GM12878 (cell line): ENCODE results near the gene PPP1R1B. TPM values are rescaled to one million over a fixed set of nuclear protein-coding genes. Genes with fewer than 3 reads are reported as not detected.
A peak's percentile ranks its signal among the peaks of the same experiment; 100 is the strongest.

ENCODE experiments used
- ATAC-seq: fragments of 200-7000 bp; cut with Tn5 transposase; 3 replicates; pipeline ENCODE4 v1.9.1; 2020; ENCODE audit warnings: mild to moderate bottlenecking, moderate library complexity
- BruUV-seq: library from RNA; stranded (reverse); fragments of 400-500 nt; replicated peaks from 2 replicates; lab custom pipeline; 2021; lab: Mats Ljungman, UMichigan
- CTCF ChIA-PET: fragments of 300-600 bp; sonication (Branson Sonifier 250); formaldehyde crosslinking; extraction: SDS; loops from one replicate; lab custom pipeline; 2021; ENCODE audit warnings: inconsistent platforms; lab: Yijun Ruan, JAX
- POLR2A ChIA-PET: fragments of 350-600 bp; formaldehyde crosslinking; extraction: SDS; loops from one replicate; lab custom pipeline; 2021; ENCODE audit warnings: inconsistent platforms; lab: Charles Lee
- RAD21 ChIA-PET: fragments of 300-600 bp; sonication (Branson Sonifier 250); formaldehyde crosslinking; loops from one replicate; lab custom pipeline; 2023; ENCODE audit warnings: antibody characterized with exemption; ENCODE audit not compliant: unreplicated experiment; lab: Charles Lee
- SMC1A ChIA-PET: fragments of 300-600 bp; sonication (Branson Sonifier 250); formaldehyde crosslinking; loops from one replicate; lab custom pipeline; 2023; ENCODE audit not compliant: unreplicated experiment, uncharacterized antibody; lab: Charles Lee
- DNase-seq: peaks from one replicate; pipeline ENCODE4 v3.0.0-alpha.2; 2011; ENCODE audit warnings: low read depth, low spot score
- FAIRE-seq: peaks from 3 replicates; lab custom pipeline; 2011; peaks lifted over from hg19 to GRCh38; lab: Jason Lieb, UNC
- H2AFZ ChIP-seq: 2 replicates; pipeline ENCODE4 v1.6.0; 2011; ENCODE audit warnings: low read depth, low read length, control low read depth; ENCODE audit not compliant: control insufficient read depth
- H3K27ac ChIP-seq: 2 replicates; pipeline ENCODE4 v1.5.1; 2011; ENCODE audit warnings: control low read depth; ENCODE audit not compliant: control insufficient read depth, insufficient read depth
- H3K27me3 ChIP-seq, 2 experiments: replicated peaks in 1 of 2; 2 replicates each; pipeline versions ENCODE4 v1.6.0 to v1.6.1; 2011; ENCODE audit warnings: low read length in 1 of 2; ENCODE audit not compliant: control insufficient read depth in 2 of 2, insufficient read depth in 2 of 2
- H3K36me3 ChIP-seq, 2 experiments: 2 replicates each; pipeline ENCODE4 v1.5.1; 2011; ENCODE audit warnings: low read length in 1 of 2; ENCODE audit not compliant: control insufficient read depth in 2 of 2, insufficient read depth in 2 of 2
- H3K4me1 ChIP-seq: 2 replicates; pipeline ENCODE4 v1.6.1; 2011; ENCODE audit warnings: mild to moderate bottlenecking, low read length, moderate library complexity, mixed read lengths; ENCODE audit not compliant: control insufficient read depth, insufficient read depth
- H3K4me2 ChIP-seq: 2 replicates; pipeline ENCODE4 v1.6.0; 2011; ENCODE audit warnings: control low read depth; ENCODE audit not compliant: control insufficient read depth, insufficient read depth
- H3K4me3 ChIP-seq: fragments of 200-600 bp; sonication (generic); 2 replicates; pipeline ENCODE4 v1.5.1; 2016
- H3K79me2 ChIP-seq: 2 replicates; pipeline ENCODE4 v1.6.0; 2011; ENCODE audit warnings: low read length; ENCODE audit not compliant: control insufficient read depth, insufficient read depth
- H3K9ac ChIP-seq: 2 replicates; pipeline ENCODE4 v1.8.0; 2011; ENCODE audit warnings: low read length, control low read depth, mixed read lengths; ENCODE audit not compliant: control insufficient read depth, insufficient read depth
- H3K9me3 ChIP-seq: replicated peaks from 3 replicates; pipeline ENCODE4 v1.5.1; 2011; ENCODE audit warnings: mild to moderate bottlenecking, low read length; ENCODE audit not compliant: control insufficient read depth, insufficient read depth
- H4K20me1 ChIP-seq: 2 replicates; pipeline ENCODE4 v1.6.0; 2011; ENCODE audit not compliant: control insufficient read depth, insufficient read depth
- BRCA1 ChIP-seq: IDR thresholded peaks from 2 replicates; pipeline ENCODE4 v1.6.1; 2011; ENCODE audit warnings: low read depth, low read length, improper control_type of control experiment
- CHD4 ChIP-seq: fragments of 200-600 bp; sonication (generic); IDR thresholded peaks from 2 replicates; pipeline ENCODE4 v1.6.1; 2016; ENCODE audit warnings: mild to moderate bottlenecking
- FOXK2 ChIP-seq: fragments of 450-650 bp; IDR thresholded peaks from 2 replicates; pipeline ENCODE4 v1.6.1; 2017; ENCODE audit warnings: mild to moderate bottlenecking, moderate library complexity
- FOXM1 ChIP-seq: IDR thresholded peaks from 2 replicates; pipeline ENCODE4 v1.6.1; 2012; ENCODE audit warnings: low read depth, mild to moderate bottlenecking, inconsistent platforms, low read length, moderate library complexity
- IRF3 ChIP-seq: fragments of 450-650 bp; IDR thresholded peaks from 2 replicates; pipeline ENCODE4 v1.6.1; 2014; ENCODE audit warnings: mild to moderate bottlenecking
- MAX ChIP-seq: IDR thresholded peaks from 2 replicates; pipeline ENCODE4 v1.6.1; 2012; ENCODE audit warnings: low read depth, low read length, improper control_type of control experiment
- MTA3 ChIP-seq: IDR thresholded peaks from 2 replicates; pipeline ENCODE4 v1.6.1; 2012; ENCODE audit warnings: low read length, inconsistent platforms, borderline replicate concordance
- NFIC ChIP-seq: IDR thresholded peaks from 2 replicates; pipeline ENCODE4 v1.6.1; 2012; ENCODE audit warnings: low read depth, mild to moderate bottlenecking, inconsistent platforms, low read length, moderate library complexity
- PAX8 ChIP-seq: fragments of 450-650 bp; IDR thresholded peaks from 2 replicates; pipeline ENCODE4 v1.6.1; 2017; ENCODE audit warnings: mild to moderate bottlenecking, moderate library complexity
- POLR2A ChIP-seq: IDR thresholded peaks from 2 replicates; pipeline ENCODE4 v1.6.1; 2011; ENCODE audit warnings: low read depth, mild to moderate bottlenecking, low read length
- RAD21 ChIP-seq: IDR thresholded peaks from 2 replicates; pipeline ENCODE4 v1.6.1; 2011; ENCODE audit warnings: mild to moderate bottlenecking, low read depth, low read length, moderate library complexity; ENCODE audit not compliant: insufficient read depth
- RELA ChIP-seq: fragments of 450-650 bp; IDR thresholded peaks from 2 replicates; pipeline ENCODE4 v1.8.0; 2014; ENCODE audit warnings: borderline replicate concordance; ENCODE audit not compliant: partially characterized antibody
- SKIL ChIP-seq: fragments of 450-650 bp; IDR thresholded peaks from 2 replicates; pipeline ENCODE4 v1.6.1; 2017; ENCODE audit warnings: mild to moderate bottlenecking, low read depth, inconsistent platforms; ENCODE audit not compliant: poor library complexity, severe bottlenecking
- SP1 ChIP-seq: IDR thresholded peaks from one replicate; pipeline ENCODE4 v1.6.1; 2011; ENCODE audit warnings: low read depth, low read length
- SREBF2 ChIP-seq: IDR thresholded peaks from 2 replicates; pipeline ENCODE4 v1.6.1; 2012; ENCODE audit warnings: mild to moderate bottlenecking, low read length
- SRF ChIP-seq, 2 experiments: IDR thresholded peaks; 2 replicates each; pipeline ENCODE4 v1.6.1; 2011; ENCODE audit warnings: low read depth in 2 of 2, low read length in 2 of 2, mild to moderate bottlenecking in 1 of 2, moderate library complexity in 1 of 2
- TCF7 ChIP-seq: IDR thresholded peaks from 2 replicates; pipeline ENCODE4 v1.6.1; 2014; ENCODE audit warnings: antibody characterized with exemption, borderline replicate concordance
- WGBS: methylation state at CpG from one replicate; pipeline ENCODE4 v1.1.6; 2016; ENCODE audit warnings: low lambda C conversion rate; ENCODE audit not compliant: insufficient replicate concordance, insufficient coverage; ENCODE audit errors: missing lambda C conversion rate; 5-methylcytosine and 5-hydroxymethylcytosine counted together
- in situ Hi-C: fragments of 300-500 bp; cut with MboI; formaldehyde crosslinking; loops from 9 replicates; pipeline ENCODE4 v1.14.3; 2018; ENCODE audit warnings: mixed read lengths
- intact Hi-C: fragments of 100-400 bp; cut with micrococcal nuclease; formaldehyde crosslinking; loops from one replicate; pipeline ENCODE4 v1.14.2; 2022; ENCODE audit not compliant: unreplicated experiment
- polyA plus RNA-seq, 11 experiments: library from polyadenylated mRNA; depleted of rRNA in 4 of 11; unstranded in 6 of 11; stranded (reverse) in 5 of 11; fragments of >200 nt; fragmentation: Nextera tagmentation in 4 of 11; fragmentation: Illumina TruSeq in 1 of 11; extraction: Ambion mirVana in 4 of 11; extraction: Trizol in 1 of 11; gene quantifications; 1 replicate in 1 of 11; 2 replicates in 10 of 11; pipeline versions ENCODE4 v1.2.1 to v1.2.3, GENCODE V29; 2011 to 2016; ENCODE audit warnings: inconsistent platforms in 2 of 11, missing spikeins in 2 of 11, low read depth in 1 of 11
- total RNA-seq, 4 experiments: library from RNA; depleted of rRNA in 3 of 4; stranded (reverse); fragments of >200 nt in 3 of 4; fragmentation: Illumina TruSeq in 1 of 4; extraction: Trizol in 1 of 4; gene quantifications; 2 replicates each; pipeline versions ENCODE4 v1.2.1 to v1.2.3, GENCODE V29; 2013 to 2021

The PPP1R1B gene
- total and polyA plus RNA-seq, 10 of the 15 experiments (the other 5 are each of a cell fraction or from before 2014, with no cell fraction given) = 0.08 TPM; not detected in 9

GRCh38 chr17:39671651-39672521 lies 45.1 kb downstream of the PPP1R1B start (continued):
- TF ChIP-seq RELA (no peak), CHD4 (no peak), RAD21 (peak; percentile 44; the same call in 1 of the 2 replicates), SP1 (no peak), IRF3 (no peak), FOXK2 (0 out of 2 replicates have a peak, but pooled peaks have one; percentile 27)
- TF ChIP-seq, all 136 proteins: peak for 6

- DNase-seq (no peak), FAIRE-seq (no peak), ATAC-seq (no peak)
- Histone ChIP-seq H3K4me1 (peaks cover 20% of the 10 kb centered on the region), H3K27ac (no peak overlapping the region), H3K36me3 (no peaks in the 10 kb centered on the region), H3K79me2 (no peaks in the 10 kb centered on the region), H3K27me3 (peaks cover 0 to 2% of the 10 kb centered on the region in 2 experiments; a peak in 2 of 4 replicates), H3K4me2 (no peak overlapping the region), H2AFZ (no peak overlapping the region), H3K9ac (no peak overlapping the region), H3K9me3 (no peaks in the 10 kb centered on the region), H3K4me3 (no peak overlapping the region), H4K20me1 (no peaks in the 10 kb centered on the region)
- intact Hi-C loops (no loop called here), in situ Hi-C loops (no loop called here)
- 42% methylated on average over 15 of the region's 15 CpGs for WGBS
- POLR2A ChIA-PET = interaction anchor here (0.5 kb wide), 1 partner anchor 258 kb away, joined by 5 read pairs; no protein-coding TSS in a partner anchor
- SMC1A ChIA-PET = interaction anchor here (0.7 to 2.6 kb wide), 6 partner anchors 19 to 82 kb away, joined by 3 to 10 read pairs (median 4); partner anchors contain the start of gene MIEN1
- RAD21 ChIA-PET = interaction anchor here (1.2 to 2.3 kb wide), 5 partner anchors 10 to 83 kb away, joined by 3 to 8 read pairs (median 4); partner anchors contain the start of gene MIEN1
- no TSS peak for BruUV-seq
- CTCF ChIA-PET = interaction anchor here (0.8 to 9.1 kb wide), 9 partner anchors 19 to 308 kb away, joined by 3 to 114 read pairs (median 7); partner anchors contain the start of genes MIEN1 and PSMD3
- TF ChIP-seq TCF7 (no peak), SRF (IDR thresholded peaks at IDR 0.05; ENCODE audit: low read depth in 2 of 2, low read length in 2 of 2) (no peak), FOXM1 (no peak), MTA3 (no peak), BRCA1 (no peak), SKIL (no peak), IRF3 (no peak), POLR2A (no peak; the same call in 1 of the 2 replicates), NFIC (no peak), SREBF2 (no peak), PAX8 (no peak), MAX (no peak)
Observed at GRCh38 chr17:39672522-39673334, 46.0 kb downstream of the PPP1R1B start.
